Stimulated activated CD4-positive, alpha-beta T cell treated with anti-CD3 and anti-CD28 coated beads, Interleukin-12 subunit alpha, Interleukin-12 subunit beta, amount 100 ng/mL, for 4 hours (primary cell): ENCODE measurements around the gene C22orf39.
"Not testable (repeated sequence)": the region's sequence is repeated elsewhere in the genome, so short reads cannot be mapped to it uniquely, and the experiment has no call there.

Experiments
- DNase-seq: peaks from one replicate; pipeline ENCODE4 v3.0.0-alpha.2; 2020

The C22orf39 gene

GRCh38 chr22:19450363-19451175 is 3.1 kb upstream of the C22orf39 start:
- DNase-seq, result no peak

- no peak for DNase-seq
Observed at GRCh38 chr22:19449422-19449767, 1.9 kb upstream of the C22orf39 start.

GRCh38 chr22:19448739-19449421 is 1.4 kb upstream of the C22orf39 start:
- DNase-seq, result no peak

GRCh38 chr22:19448076-19448607 is 631 bp upstream of the C22orf39 start:
- DNase-seq, result no peak

- DNase-seq, result no peak
Observed at GRCh38 chr22:19446603-19447329, 745 bp downstream of the C22orf39 start.

GRCh38 chr22:19445279-19445982 is 2.1 kb downstream of the C22orf39 start:
- DNase-seq, result not testable (repeated sequence)

GRCh38 chr22:19443544-19444211 is 3.8 kb downstream of the C22orf39 start:
- no peak for DNase-seq

GRCh38 chr22:19442166-19442565 is 5.3 kb downstream of the C22orf39 start:
- no peak for DNase-seq

- no peak for DNase-seq
Observed at GRCh38 chr22:19440411-19441195, 6.9 kb downstream of the C22orf39 start.

GRCh38 chr22:19438298-19438697 is 9.2 kb downstream of the C22orf39 start:
- DNase-seq, result no peak

GRCh38 chr22:19436444-19437161 is 10.9 kb downstream of the C22orf39 start:
- DNase-seq, result not testable (repeated sequence)

- no peak for DNase-seq
Observed at GRCh38 chr22:19434829-19435580, 12.5 kb downstream of the C22orf39 start.

- DNase-seq, result no peak
Observed at GRCh38 chr22:19434401-19434800, 13.1 kb downstream of the C22orf39 start.

- DNase-seq, result peak; percentile 91
Observed at GRCh38 chr22:19432133-19432851, 15.2 kb downstream of the C22orf39 start, which contains the start of gene MRPL40. TSS of gene MRPL40 (plus strand) at chr22:19432545. CDS start at chr22:19432555, 10 bp downstream.

- peak; percentile 84 for DNase-seq
Observed at GRCh38 chr22:19431649-19432132, 15.8 kb downstream of the C22orf39 start, which contains the start of gene HIRA. TSS of gene HIRA (minus strand) at chr22:19431733. CDS start at chr22:19431476, 257 bp downstream.

- peak; percentile 14 for DNase-seq
Observed at GRCh38 chr22:19430890-19431541, 16.5 kb downstream of the C22orf39 start.

- peak; percentile 26 for DNase-seq
Observed at GRCh38 chr22:19429950-19430889, 17.3 kb downstream of the C22orf39 start.
